CD4-positive, CD25-positive, alpha-beta regulatory T cell (primary cell): ENCODE data around the gene PCDH1. TPM values are rescaled to one million over a fixed set of nuclear protein-coding genes. Genes with fewer than 3 reads are reported as not detected.

Source experiments
- ATAC-seq, 2 donors: fragments of 150-1000 bp; cut with Tn5 transposase; one replicate each; pipeline ENCODE4 v1.10.0; 2021; ENCODE audit warnings: low read depth in 2 of 2, moderate number of reproducible peaks in 2 of 2, moderate library complexity in 1 of 2
- DNase-seq, 3 donors: peaks; one replicate each; pipeline versions ENCODE4 v3.0.0 to v3.0.0-alpha.2; 2012 to 2022; ENCODE audit warnings: mixed read lengths in 1 of 3
- H3K27ac ChIP-seq: one replicate; pipeline ENCODE4 v1.7.0; 2013; ENCODE audit warnings: mild to moderate bottlenecking, low read length; ENCODE audit not compliant: insufficient read depth, poor library complexity, severe bottlenecking
- H3K27me3 ChIP-seq: one replicate; pipeline ENCODE4 v1.7.0; 2013; ENCODE audit warnings: low read length; ENCODE audit not compliant: control insufficient read depth, insufficient read depth
- H3K36me3 ChIP-seq: one replicate; pipeline ENCODE4 v1.7.0; 2013; ENCODE audit warnings: mild to moderate bottlenecking, low read length, moderate library complexity; ENCODE audit not compliant: control insufficient read depth, insufficient read depth
- H3K4me1 ChIP-seq: 2 replicates; pipeline ENCODE4 v1.7.0; 2013; ENCODE audit warnings: mild to moderate bottlenecking, low read length; ENCODE audit not compliant: insufficient read depth, control insufficient read depth, poor library complexity, severe bottlenecking
- H3K4me3 ChIP-seq: one replicate; pipeline ENCODE4 v1.7.0; 2013; ENCODE audit warnings: low read depth, mild to moderate bottlenecking, low read length, moderate library complexity
- H3K9me3 ChIP-seq, 2 experiments: 1 replicate in 1 of 2; 2 replicates in 1 of 2; pipeline ENCODE4 v1.7.0; 2013; ENCODE audit warnings: low read length in 2 of 2, mild to moderate bottlenecking in 1 of 2, moderate library complexity in 1 of 2; ENCODE audit not compliant: control insufficient read depth in 2 of 2
- H3K27ac Mint-ChIP-seq, 3 donors: one replicate each; pipeline ENCODE4 v1.8.0; 2020 to 2022; ENCODE audit warnings: mild to moderate bottlenecking in 3 of 3, mixed read lengths in 3 of 3, moderate library complexity in 2 of 3
- H3K27me3 Mint-ChIP-seq: one replicate; pipeline ENCODE4 v1.8.0; 2022; ENCODE audit warnings: mild to moderate bottlenecking, mixed read lengths
- H3K36me3 Mint-ChIP-seq: one replicate; pipeline ENCODE4 v1.8.0; 2020; ENCODE audit warnings: mixed read lengths
- H3K4me1 Mint-ChIP-seq, 4 donors: one replicate each; pipeline ENCODE4 v1.8.0; 2020 to 2022; ENCODE audit warnings: mixed read lengths in 4 of 4, mild to moderate bottlenecking in 1 of 4
- H3K4me3 Mint-ChIP-seq, 4 donors: one replicate each; pipeline ENCODE4 v1.8.0; 2020 to 2022; ENCODE audit warnings: mild to moderate bottlenecking in 4 of 4, mixed read lengths in 4 of 4, moderate library complexity in 3 of 4
- H3K9me3 Mint-ChIP-seq, 7 donors: one replicate each; pipeline ENCODE4 v1.8.0; 2020 to 2022; ENCODE audit warnings: mixed read lengths in 7 of 7, mild to moderate bottlenecking in 3 of 7, moderate library complexity in 2 of 7
- polyA plus RNA-seq, 4 donors: library from polyadenylated mRNA; unstranded; fragments of 300-500 nt; fragmentation: Illumina TruSeq; gene quantifications; one replicate each; pipeline ENCODE4 v1.2.3, GENCODE V29; 2021
- total RNA-seq: library from RNA; stranded (reverse); gene quantifications from one replicate; pipeline ENCODE4 v1.2.3, GENCODE V29; 2022

PCDH1 gene
- total and polyA plus RNA-seq, 5 donors from 2014 or later = 0.20 to 2.6 (median 1.3) TPM

DNA sequence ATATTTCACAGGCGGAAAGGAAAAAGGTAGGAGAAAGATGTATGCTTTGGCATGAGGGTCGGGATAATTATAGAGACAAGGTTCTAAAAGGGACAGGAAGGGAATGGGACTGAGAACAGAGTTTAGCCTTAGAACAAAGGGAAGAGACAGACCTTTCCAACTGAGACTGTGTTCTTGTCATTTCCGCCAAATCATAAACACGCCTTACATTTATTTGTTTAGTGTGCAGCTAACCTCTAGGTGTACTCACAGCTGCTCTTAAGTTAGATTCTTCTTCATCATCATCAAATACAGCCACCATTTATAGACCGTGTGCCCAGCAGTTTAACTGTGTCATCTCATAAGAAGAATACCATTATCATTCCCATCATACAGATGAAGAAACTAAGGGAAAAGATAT lies 39.5 kb upstream of the PCDH1 start:
- H3K9me3 Mint-ChIP-seq = peaks cover 0 to 2% (median 0%) of the 10 kb centered on the region in 7 donors
- Histone ChIP-seq H3K27ac (no peak overlapping the region), H3K36me3 (no peaks in the 10 kb centered on the region), H3K4me3 (no peak overlapping the region), H3K27me3 (peaks cover 19% of the 10 kb centered on the region), H3K4me1 (peaks cover 11% of the 10 kb centered on the region), H3K9me3 (no peaks in the 10 kb centered on the region)
- no peak overlapping the region for H3K27ac Mint-ChIP-seq
- H3K4me3 Mint-ChIP-seq = peak overlapping the region in 1 of 4 donors; percentile 20
- ATAC-seq (no peak), DNase-seq (no peak)
- no peaks in the 10 kb centered on the region for H3K36me3 Mint-ChIP-seq
- peaks cover 4 to 22% (median 9%) of the 10 kb centered on the region in 4 donors for H3K4me1 Mint-ChIP-seq
- H3K27me3 Mint-ChIP-seq = peaks cover 45% of the 10 kb centered on the region

DNA sequence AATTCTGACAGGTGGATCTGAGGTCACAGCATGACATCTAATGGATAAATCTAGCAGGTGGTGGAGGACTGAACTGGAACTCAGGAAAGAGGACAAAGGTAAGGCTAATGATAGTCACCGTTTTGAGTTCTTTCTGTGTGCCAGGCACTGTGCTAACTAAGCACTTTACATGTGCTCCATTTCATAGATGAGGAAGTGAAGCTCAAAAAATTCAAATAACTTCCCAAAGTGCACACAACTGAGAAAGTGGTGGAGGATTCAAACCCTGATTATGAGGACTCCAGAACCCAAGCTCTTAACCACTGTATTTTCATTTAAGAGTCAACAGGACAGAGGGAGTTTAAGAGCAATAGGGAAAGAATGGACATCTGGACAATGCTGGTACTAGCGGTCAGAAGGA lies 38.3 kb upstream of the PCDH1 start:
- no peak for ATAC-seq
- Mint-ChIP-seq H3K9me3 (peaks cover 0 to 2% (median 0%) of the 10 kb centered on the region in 7 donors), H3K27me3 (peaks cover 58% of the 10 kb centered on the region), H3K4me1 (peaks cover 4 to 19% (median 9%) of the 10 kb centered on the region in 4 donors), H3K36me3 (no peaks in the 10 kb centered on the region), H3K27ac (no peak overlapping the region), H3K4me3 (peak overlapping the region in 1 of 4 donors; percentile 20)
- H3K9me3 ChIP-seq = no peaks in the 10 kb centered on the region
- peaks cover 11% of the 10 kb centered on the region for H3K4me1 ChIP-seq
- no peak overlapping the region for H3K27ac ChIP-seq
- H3K36me3 ChIP-seq = no peaks in the 10 kb centered on the region
- H3K27me3 ChIP-seq = peaks cover 22% of the 10 kb centered on the region
- no peak overlapping the region for H3K4me3 ChIP-seq
- DNase-seq = no peak

DNA sequence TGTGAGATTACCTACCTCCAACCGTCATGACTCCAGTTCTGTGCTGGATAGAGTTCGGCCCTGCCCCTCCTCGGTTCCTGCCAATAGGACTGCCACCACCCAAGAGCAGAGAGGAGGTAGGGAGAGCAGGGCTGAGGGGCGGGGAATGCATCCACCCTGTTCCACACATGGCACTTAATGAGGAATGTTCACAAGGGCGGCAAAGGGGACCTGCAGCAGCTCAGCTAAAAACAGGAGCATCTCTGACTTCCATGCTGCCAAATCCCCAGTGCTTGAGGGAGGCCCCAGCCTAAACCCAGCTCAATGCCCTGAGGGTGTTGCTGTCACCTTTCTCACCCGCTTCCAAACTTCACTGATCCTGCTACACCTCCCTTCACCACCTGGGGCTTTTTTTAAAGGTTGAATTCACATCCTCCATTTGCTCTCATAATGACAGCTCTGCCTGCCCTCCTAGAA lies 37.7 kb upstream of the PCDH1 start:
- H3K4me3 ChIP-seq = no peak overlapping the region
- H3K27ac Mint-ChIP-seq = no peak overlapping the region
- no peak overlapping the region for H3K27ac ChIP-seq
- no peak for DNase-seq
- no peaks in the 10 kb centered on the region for H3K36me3 ChIP-seq
- no peak overlapping the region for H3K4me3 Mint-ChIP-seq
- H3K9me3 Mint-ChIP-seq = peaks cover 0 to 2% (median 0%) of the 10 kb centered on the region in 7 donors
- H3K4me1 Mint-ChIP-seq = peaks cover 0 to 15% (median 7%) of the 10 kb centered on the region in 4 donors
- ATAC-seq = no peak
- no peaks in the 10 kb centered on the region for H3K36me3 Mint-ChIP-seq
- H3K27me3 ChIP-seq = peaks cover 22% of the 10 kb centered on the region
- H3K27me3 Mint-ChIP-seq = peaks cover 59% of the 10 kb centered on the region
- no peaks in the 10 kb centered on the region for H3K9me3 ChIP-seq
- peaks cover 11% of the 10 kb centered on the region for H3K4me1 ChIP-seq

DNA sequence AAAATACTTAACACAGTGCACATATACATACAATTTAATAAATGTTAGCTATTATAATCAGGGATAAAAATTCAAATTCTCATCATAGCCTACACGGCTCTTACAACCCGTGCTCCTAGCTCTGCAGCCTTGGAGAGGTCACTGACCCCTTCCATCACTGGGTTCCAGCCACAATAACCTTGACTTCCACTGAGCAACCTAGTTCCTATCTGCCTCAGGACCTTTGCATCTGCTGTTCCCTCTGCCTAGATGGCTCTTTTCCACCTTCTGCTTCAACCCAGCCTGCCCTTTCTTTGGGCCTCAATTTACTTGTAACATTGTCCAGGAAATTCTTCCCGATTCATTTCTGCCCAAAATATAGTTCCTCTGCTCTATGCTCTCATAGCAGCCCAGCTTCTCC lies 36.6 kb upstream of the PCDH1 start:
- Histone ChIP-seq H3K4me3 (no peak overlapping the region), H3K9me3 (no peaks in the 10 kb centered on the region), H3K27me3 (peaks cover 22% of the 10 kb centered on the region), H3K36me3 (no peaks in the 10 kb centered on the region), H3K27ac (no peak overlapping the region), H3K4me1 (peaks cover 11% of the 10 kb centered on the region)
- Mint-ChIP-seq H3K36me3 (no peaks in the 10 kb centered on the region), H3K27me3 (peaks cover 64% of the 10 kb centered on the region), H3K27ac (peak overlapping the region in 1 of 3 donors; percentile 85), H3K9me3 (peaks cover 0 to 2% (median 0%) of the 10 kb centered on the region in 7 donors), H3K4me1 (peaks cover 0 to 15% (median 7%) of the 10 kb centered on the region in 4 donors), H3K4me3 (peak overlapping the region in 3 of 4 donors; percentile 0 to 49 (median 2))
- ATAC-seq (no peak), DNase-seq (no peak)

DNA sequence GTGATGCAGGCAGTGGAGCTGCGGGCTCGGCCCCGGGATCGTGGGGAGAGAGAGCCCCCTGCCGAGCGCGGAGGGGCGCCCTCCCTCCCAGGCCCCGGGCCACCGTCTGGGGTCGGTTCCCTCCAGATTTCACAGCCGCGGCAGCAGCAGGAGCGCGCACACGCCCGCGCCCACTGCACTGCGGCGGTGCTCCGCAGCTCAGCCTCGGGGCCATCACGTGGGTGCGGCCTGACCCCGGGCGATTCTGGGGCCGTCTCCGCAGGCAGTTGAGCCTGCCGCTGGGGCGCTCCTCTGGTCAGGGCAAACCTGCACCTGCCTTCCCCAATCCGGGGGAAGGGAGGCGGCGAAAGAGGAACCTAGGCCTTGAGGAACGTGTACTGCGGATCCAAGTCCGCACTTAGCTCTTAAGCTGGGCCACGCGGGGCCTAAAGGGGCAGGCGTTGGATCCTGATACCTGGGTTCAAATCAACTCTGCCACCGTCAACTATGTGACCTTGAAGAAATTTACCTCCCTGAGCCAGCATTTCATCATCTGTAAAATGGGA lies 36.1 kb upstream of the PCDH1 start:
- H3K4me3 Mint-ChIP-seq = peak overlapping the region in 2 of 4 donors; percentile 0 to 49
- peaks cover 0 to 2% (median 0%) of the 10 kb centered on the region in 7 donors for H3K9me3 Mint-ChIP-seq
- Histone ChIP-seq H3K4me3 (peak overlapping the region; percentile 7), H3K4me1 (peaks cover 11% of the 10 kb centered on the region), H3K27ac (no peak overlapping the region), H3K9me3 (no peaks in the 10 kb centered on the region), H3K36me3 (no peaks in the 10 kb centered on the region), H3K27me3 (peaks cover 22% of the 10 kb centered on the region)
- DNase-seq = peak in 1 of 3 donors; percentile 9
- H3K36me3 Mint-ChIP-seq = no peaks in the 10 kb centered on the region
- peaks cover 64% of the 10 kb centered on the region for H3K27me3 Mint-ChIP-seq
- peaks cover 0 to 15% (median 7%) of the 10 kb centered on the region in 4 donors for H3K4me1 Mint-ChIP-seq
- peak in 1 of 2 donors; percentile 56 for ATAC-seq
- H3K27ac Mint-ChIP-seq = no peak overlapping the region

DNA sequence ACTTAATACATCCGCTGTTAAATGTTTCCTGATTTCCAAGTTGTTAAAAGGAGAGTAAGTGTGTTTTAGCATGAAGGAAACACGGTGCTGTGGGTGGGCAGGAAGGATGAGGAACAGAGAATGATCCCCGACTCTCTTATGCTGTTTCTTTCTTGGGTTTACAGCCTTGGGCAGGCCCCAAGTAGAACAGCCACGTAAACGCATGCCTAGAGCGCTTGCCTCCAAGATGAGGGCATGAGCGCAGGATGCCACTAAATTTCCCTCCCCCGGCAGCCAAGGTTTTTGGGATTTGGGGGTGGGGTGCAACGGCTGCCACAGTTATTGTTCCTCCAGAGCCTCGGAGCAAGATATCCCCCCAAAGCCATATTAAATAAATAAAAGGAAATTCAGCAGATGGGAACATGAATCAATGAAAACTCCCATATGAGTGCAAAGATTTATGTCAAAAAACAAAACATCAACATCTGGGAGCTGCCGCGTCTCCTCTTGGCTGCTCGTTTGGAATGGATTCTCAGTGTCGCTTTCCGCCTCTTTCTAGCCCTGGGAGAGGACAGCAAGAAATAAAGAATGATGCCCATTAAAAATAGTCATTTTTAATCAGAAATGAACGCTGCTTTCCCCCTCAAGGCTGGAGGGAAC lies 35.5 kb upstream of the PCDH1 start:
- H3K27ac Mint-ChIP-seq = no peak overlapping the region
- peaks cover 0 to 2% (median 0%) of the 10 kb centered on the region in 7 donors for H3K9me3 Mint-ChIP-seq
- H3K9me3 ChIP-seq = no peaks in the 10 kb centered on the region
- DNase-seq (no peak), ATAC-seq (no peak)
- H3K36me3 ChIP-seq = no peaks in the 10 kb centered on the region
- no peak overlapping the region for H3K27ac ChIP-seq
- peaks cover 22% of the 10 kb centered on the region for H3K27me3 ChIP-seq
- H3K27me3 Mint-ChIP-seq = peaks cover 65% of the 10 kb centered on the region
- peaks cover 11% of the 10 kb centered on the region for H3K4me1 ChIP-seq
- peak overlapping the region in 3 of 4 donors; percentile 10 to 63 (median 44) for H3K4me3 Mint-ChIP-seq
- H3K4me1 Mint-ChIP-seq = peaks cover 0 to 15% (median 7%) of the 10 kb centered on the region in 4 donors
- peak overlapping the region; percentile 7 for H3K4me3 ChIP-seq
- no peaks in the 10 kb centered on the region for H3K36me3 Mint-ChIP-seq

DNA sequence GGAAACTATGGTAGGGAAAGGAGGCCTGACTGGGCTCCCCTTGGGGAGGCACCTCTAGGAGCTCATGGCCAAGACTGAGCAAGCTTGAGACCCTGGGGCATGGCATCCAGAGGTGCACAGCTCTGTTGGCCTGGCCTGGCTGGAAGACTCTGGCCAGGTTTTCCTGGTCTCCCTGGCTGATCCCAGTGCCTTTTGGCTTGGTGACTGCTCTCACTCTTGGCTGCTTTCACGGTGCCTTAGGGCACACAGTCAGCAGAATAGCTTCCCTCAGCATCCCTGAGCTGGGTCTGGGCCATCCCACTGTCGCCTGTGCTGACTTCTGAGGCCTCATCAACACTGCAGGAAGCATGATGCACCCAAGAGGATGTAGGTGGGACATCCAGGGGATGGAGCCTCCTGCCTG lies 32.1 kb upstream of the PCDH1 start:
- no peaks in the 10 kb centered on the region for H3K36me3 Mint-ChIP-seq
- H3K4me3 Mint-ChIP-seq = no peak overlapping the region
- H3K27ac Mint-ChIP-seq = no peak overlapping the region
- DNase-seq = no peak
- no peaks in the 10 kb centered on the region for H3K9me3 ChIP-seq
- no peak overlapping the region for H3K4me3 ChIP-seq
- ATAC-seq = no peak
- H3K9me3 Mint-ChIP-seq = peaks cover 0 to 1% (median 0%) of the 10 kb centered on the region in 7 donors
- peaks cover 15% of the 10 kb centered on the region for H3K27me3 ChIP-seq
- H3K4me1 Mint-ChIP-seq = peaks cover 0 to 15% (median 6%) of the 10 kb centered on the region in 4 donors
- H3K27me3 Mint-ChIP-seq = peaks cover 68% of the 10 kb centered on the region
- no peak overlapping the region for H3K27ac ChIP-seq
- H3K4me1 ChIP-seq = peaks cover 11% of the 10 kb centered on the region
- H3K36me3 ChIP-seq = no peaks in the 10 kb centered on the region
